Neutrophil (primary cell): Measurements from ENCODE around the gene PEMT.

Experiments
- H3K27ac ChIP-seq: fragments of 200-600 bp; sonication (generic); 2 replicates; pipeline ENCODE4 v1.5.1; 2016; ENCODE audit warnings: mild to moderate bottlenecking, moderate library complexity
- H3K27me3 ChIP-seq: fragments of 200-600 bp; sonication (generic); 2 replicates; pipeline ENCODE4 v1.6.0; 2016; ENCODE audit warnings: mild to moderate bottlenecking
- H3K36me3 ChIP-seq: fragments of 200-600 bp; sonication (generic); 2 replicates; pipeline ENCODE4 v1.5.1; 2017
- H3K4me1 ChIP-seq, 2 experiments: fragments of 200-600 bp in 1 of 2; sonication (generic) in 1 of 2; 1 replicate in 1 of 2; 2 replicates in 1 of 2; pipeline versions ENCODE4 v1.5.1 to v1.6.1; 2013 to 2016; ENCODE audit warnings: low read depth in 1 of 2, low read length in 1 of 2, mild to moderate bottlenecking in 1 of 2, moderate library complexity in 1 of 2; ENCODE audit not compliant: control insufficient read depth in 1 of 2, insufficient read depth in 1 of 2
- H3K4me3 ChIP-seq, 2 experiments: fragments of 200-600 bp in 1 of 2; sonication (generic) in 1 of 2; 1 replicate in 1 of 2; 2 replicates in 1 of 2; pipeline ENCODE4 v1.5.1; 2013 to 2016; ENCODE audit warnings: low read depth in 1 of 2, low read length in 1 of 2, mild to moderate bottlenecking in 1 of 2, moderate library complexity in 1 of 2
- H3K9me3 ChIP-seq: fragments of 200-600 bp; sonication (generic); 2 replicates; pipeline ENCODE4 v1.5.1; 2016
- TF ChIP-seq, protein P1 (sequence below): fragments of 200-600 bp; sonication (generic); IDR thresholded peaks from 2 replicates; pipeline ENCODE4 v1.5.1; 2016; ENCODE audit warnings: antibody characterized with exemption

PEMT gene

DNA sequence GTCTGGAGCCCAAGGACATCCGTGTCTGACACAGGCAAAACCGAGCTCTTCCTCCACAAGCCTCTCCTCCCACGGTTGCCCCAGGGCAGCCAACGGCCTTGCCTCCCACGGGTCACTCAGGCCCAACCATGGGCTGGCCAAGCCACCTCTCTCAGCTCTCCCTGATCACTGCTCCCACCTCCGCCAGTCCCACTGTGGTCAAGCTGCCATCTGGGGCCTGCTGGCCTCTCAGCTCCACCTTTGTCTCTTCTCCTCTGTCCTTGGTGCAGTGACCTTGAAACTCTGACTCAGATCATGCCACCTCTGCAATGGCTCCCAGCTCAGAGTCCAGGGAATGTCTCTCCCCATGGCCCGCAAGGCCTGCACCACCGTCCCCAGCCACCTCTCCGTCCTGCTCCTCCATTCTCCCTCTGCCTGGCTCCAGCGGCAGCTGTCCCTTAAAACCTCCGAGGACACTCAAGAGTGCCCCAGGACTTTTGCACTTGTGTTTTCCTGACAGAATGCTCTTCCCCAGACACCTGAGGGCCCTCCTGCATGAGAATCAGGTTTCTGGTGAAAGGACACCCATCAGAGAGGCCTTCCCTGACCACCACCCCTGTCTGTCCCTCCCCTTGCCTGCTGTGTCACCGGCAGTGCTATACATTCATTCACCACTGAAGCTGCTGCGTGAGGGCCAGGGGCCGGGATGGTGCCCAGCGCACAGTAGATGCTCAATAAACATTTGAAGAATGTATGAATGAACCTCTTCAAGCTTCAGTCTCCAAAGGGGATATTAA, 19.3 kb downstream of the PEMT start:
- H3K27ac ChIP-seq, result no peak overlapping the region
- TF ChIP-seq, protein P1, sequence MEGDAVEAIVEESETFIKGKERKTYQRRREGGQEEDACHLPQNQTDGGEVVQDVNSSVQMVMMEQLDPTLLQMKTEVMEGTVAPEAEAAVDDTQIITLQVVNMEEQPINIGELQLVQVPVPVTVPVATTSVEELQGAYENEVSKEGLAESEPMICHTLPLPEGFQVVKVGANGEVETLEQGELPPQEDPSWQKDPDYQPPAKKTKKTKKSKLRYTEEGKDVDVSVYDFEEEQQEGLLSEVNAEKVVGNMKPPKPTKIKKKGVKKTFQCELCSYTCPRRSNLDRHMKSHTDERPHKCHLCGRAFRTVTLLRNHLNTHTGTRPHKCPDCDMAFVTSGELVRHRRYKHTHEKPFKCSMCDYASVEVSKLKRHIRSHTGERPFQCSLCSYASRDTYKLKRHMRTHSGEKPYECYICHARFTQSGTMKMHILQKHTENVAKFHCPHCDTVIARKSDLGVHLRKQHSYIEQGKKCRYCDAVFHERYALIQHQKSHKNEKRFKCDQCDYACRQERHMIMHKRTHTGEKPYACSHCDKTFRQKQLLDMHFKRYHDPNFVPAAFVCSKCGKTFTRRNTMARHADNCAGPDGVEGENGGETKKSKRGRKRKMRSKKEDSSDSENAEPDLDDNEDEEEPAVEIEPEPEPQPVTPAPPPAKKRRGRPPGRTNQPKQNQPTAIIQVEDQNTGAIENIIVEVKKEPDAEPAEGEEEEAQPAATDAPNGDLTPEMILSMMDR, result no peak

DNA sequence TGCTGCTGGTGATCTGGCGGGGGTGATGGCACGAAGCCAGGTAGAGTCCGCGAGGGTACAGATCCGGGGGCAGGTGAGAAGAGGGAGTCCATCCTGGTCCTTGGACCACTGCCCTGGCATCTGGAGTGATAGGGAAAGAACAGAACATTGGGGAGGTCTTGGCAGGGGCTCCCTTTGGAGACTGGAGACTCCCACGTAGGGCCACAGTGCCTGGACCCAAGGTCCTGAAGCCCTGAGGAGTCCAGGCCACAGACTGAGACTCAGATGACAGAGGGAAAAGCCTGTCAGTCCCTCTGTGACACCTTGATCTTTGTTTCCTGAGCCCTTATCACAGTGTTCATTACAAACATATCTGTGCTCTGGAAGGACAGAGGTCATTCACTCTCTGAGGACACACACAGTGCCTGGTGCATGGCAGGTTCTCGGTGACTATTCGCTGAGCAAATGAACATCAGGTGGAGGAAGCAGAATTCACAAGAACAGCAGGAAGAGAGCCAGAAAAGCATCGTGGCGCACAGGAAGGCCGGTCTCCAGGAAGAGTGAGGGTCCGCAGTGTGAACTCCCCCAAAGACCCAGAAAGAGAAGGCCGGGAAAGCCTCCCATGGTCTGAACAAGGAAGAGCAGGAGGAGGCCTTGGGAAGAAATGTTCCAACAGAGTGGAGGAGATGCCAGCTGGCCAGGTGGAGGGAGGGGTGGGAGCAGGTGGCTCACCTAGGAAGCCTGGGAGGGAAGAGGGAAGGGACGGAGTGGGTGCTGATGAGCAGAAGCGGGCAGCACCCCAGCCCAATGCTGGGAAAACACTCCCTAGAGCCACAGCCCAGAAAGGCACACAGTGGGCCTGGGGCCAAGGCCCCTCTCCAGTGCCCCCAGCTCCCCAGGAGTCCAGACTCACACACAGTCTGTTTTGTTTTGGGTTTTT, 20.5 kb downstream of the PEMT start:
- TF ChIP-seq, protein P1, result no peak
- Histone ChIP-seq H3K27me3 (no peaks in the 10 kb centered on the region), H3K27ac (no peak overlapping the region), H3K9me3 (no peaks in the 10 kb centered on the region), H3K4me3 (no peak overlapping the region), H3K4me1 (no peaks in the 10 kb centered on the region), H3K36me3 (no peaks in the 10 kb centered on the region)

More for the DNA sequence above, 19.3 kb downstream of the PEMT start:
- H3K9me3 ChIP-seq, result no peaks in the 10 kb centered on the region
- H3K4me1 ChIP-seq, result no peaks in the 10 kb centered on the region
- no peaks in the 10 kb centered on the region for H3K36me3 ChIP-seq
- H3K27me3 ChIP-seq, result no peaks in the 10 kb centered on the region
- no peak overlapping the region for H3K4me3 ChIP-seq

DNA sequence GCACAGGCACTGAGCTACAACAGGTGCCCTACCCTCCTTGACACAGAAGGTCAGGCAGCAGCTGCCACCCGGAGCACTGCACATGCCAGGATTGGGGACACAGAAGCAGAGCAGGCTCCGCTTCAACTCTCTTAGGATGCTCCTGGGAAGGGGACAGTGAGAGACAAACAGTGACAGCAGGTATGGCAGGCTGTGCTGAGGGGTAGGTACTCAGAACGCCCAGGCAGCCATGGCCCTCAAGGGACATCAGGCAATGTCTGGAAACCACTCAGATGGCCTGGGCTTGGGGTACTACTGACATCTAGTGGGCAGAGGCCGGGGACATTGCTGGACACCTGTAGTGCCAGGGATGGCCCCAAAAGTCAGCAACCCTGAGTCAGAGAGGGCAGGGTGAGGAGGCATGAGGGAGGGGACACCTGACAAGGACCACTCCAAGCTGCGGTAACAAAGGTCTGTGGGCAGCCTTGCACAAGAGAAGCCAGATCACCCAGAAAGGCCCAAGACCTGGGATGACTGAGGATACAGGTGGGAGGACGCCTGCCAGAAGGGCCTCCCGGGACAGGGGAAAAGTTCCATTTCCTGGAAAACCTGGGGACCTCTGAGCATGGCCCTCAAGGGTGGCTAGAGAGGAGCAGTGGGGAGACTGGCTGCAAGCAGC, 21.2 kb downstream of the PEMT start:
- TF ChIP-seq, protein P1, result no peak
- H3K9me3 ChIP-seq, result no peaks in the 10 kb centered on the region
- no peaks in the 10 kb centered on the region for H3K27me3 ChIP-seq
- H3K4me1 ChIP-seq, result no peaks in the 10 kb centered on the region
- no peak overlapping the region for H3K4me3 ChIP-seq
- H3K27ac ChIP-seq, result no peak overlapping the region
- no peaks in the 10 kb centered on the region for H3K36me3 ChIP-seq

DNA sequence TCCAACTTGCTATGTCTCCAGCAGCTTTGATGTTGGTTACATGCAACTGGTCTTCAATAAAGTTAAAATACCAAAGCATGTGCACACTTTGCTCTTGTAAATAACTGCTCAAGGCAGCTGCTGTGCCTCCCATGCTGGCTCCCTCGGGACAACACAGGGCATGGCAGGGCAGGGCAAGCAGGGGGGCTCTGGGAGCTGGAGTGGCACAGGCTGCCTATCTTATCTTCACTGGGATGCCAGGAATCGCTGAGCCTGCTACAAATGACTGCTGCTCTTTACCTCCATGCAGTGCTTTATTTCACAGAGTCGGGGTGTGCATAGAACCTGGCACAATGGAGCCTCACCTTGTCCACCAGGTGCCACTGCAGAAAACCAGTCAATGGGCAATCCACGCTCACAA, 21.8 kb downstream of the PEMT start:
- TF ChIP-seq, protein P1, result no peak
- H3K4me3 ChIP-seq, result no peak overlapping the region
- H3K27me3 ChIP-seq, result no peaks in the 10 kb centered on the region
- no peaks in the 10 kb centered on the region for H3K36me3 ChIP-seq
- H3K27ac ChIP-seq, result no peak overlapping the region
- H3K4me1 ChIP-seq, result no peaks in the 10 kb centered on the region
- H3K9me3 ChIP-seq, result no peaks in the 10 kb centered on the region

DNA sequence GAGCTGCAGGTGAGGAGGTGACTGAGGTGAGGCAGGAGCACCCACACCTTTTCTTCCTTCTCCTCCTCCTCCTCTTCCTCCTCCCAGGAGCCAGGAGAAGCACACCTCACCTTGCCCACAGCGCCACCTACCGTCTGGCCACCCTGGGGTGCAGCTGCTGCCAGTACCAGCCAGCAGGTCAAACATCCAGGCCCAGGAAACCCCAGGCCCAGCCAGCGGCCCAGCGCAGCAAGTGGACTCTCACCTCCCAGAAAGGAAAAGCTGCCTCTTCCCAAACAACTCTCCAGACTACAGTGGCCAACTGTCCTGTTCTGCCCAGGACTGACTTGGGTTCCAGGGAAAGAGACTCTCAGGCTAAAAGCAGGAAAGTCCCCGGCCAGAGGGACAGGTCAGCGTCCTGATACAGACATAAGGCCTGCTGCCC, 22.7 kb downstream of the PEMT start:
- Histone ChIP-seq H3K27me3 (no peaks in the 10 kb centered on the region), H3K9me3 (no peaks in the 10 kb centered on the region), H3K4me1 (no peaks in the 10 kb centered on the region), H3K27ac (no peak overlapping the region), H3K4me3 (no peak overlapping the region), H3K36me3 (no peaks in the 10 kb centered on the region)
- TF ChIP-seq, protein P1, result peak; percentile 39
